Measurements from ENCODE around the gene GLT1D1. TPM values are rescaled to one million over a fixed set of nuclear protein-coding genes. Genes with fewer than 3 reads are reported as not detected.

Gene GLT1D1
- total RNA-seq, 1 experiment from 2014 or later: not detected

GRCh38 chr12:128911861-128912260 is 58.6 kb downstream of the GLT1D1 start:
- POLR2A ChIA-PET: no interaction called here
- no peak overlapping the region for H3K27ac ChIP-seq (ENCODE audit: low read depth, low read length)
- no peak overlapping the region for H3K9ac ChIP-seq (ENCODE audit: low read length)
- H3K79me2 ChIP-seq (ENCODE audit: insufficient read depth, low read length): no peaks in the 10 kb centered on the region
- CTCF ChIA-PET: no interaction called here
- no peak for DNase-seq (ENCODE audit: low read depth, low spot score)
- no peaks in the 10 kb centered on the region for H3K4me1 ChIP-seq (ENCODE audit: control insufficient read depth in 1 of 2, insufficient read depth in 2 of 2, low read length in 2 of 2)
- no peak overlapping the region for H3K4me3 ChIP-seq (replicated peaks in 1 of 2; ENCODE audit: low read depth in 1 of 2, low read length in 2 of 2)
- H3K9me2 ChIP-seq (ENCODE audit: insufficient read depth): no peaks in the 10 kb centered on the region
- no peaks in the 10 kb centered on the region for H3K36me3 ChIP-seq (ENCODE audit: control insufficient read depth in 1 of 2, insufficient read depth in 2 of 2, low read length in 2 of 2)
- no peaks in the 10 kb centered on the region for H3K27me3 ChIP-seq (ENCODE audit: insufficient read depth, low read length)
- H2AFZ ChIP-seq (ENCODE audit: low read depth, low read length, poor library complexity, severe bottlenecking): no peak overlapping the region
- no peaks in the 10 kb centered on the region for H4K20me1 ChIP-seq (ENCODE audit: insufficient read depth)
- ATAC-seq: no peak
- TF ChIP-seq CEBPB (IDR thresholded peaks at IDR 0.05; ENCODE audit: low read depth): no peak
- TF ChIP-seq YY1 (IDR thresholded peaks at IDR 0.05; ENCODE audit: extremely low read depth, insufficient replicate concordance, low read depth, low read length): no peak
- TF ChIP-seq MAX (IDR thresholded peaks at IDR 0.05): no peak
- TF ChIP-seq ZFX (IDR thresholded peaks at IDR 0.05): no peak
- TF ChIP-seq ZNF274 (IDR thresholded peaks at IDR 0.05; ENCODE audit: low read depth, low read length): no peak
- no peak for TF ChIP-seq POLR2A (IDR thresholded peaks at IDR 0.05; ENCODE audit: borderline replicate concordance, extremely low read depth, insufficient read depth, insufficient read length)
- no peak for TF ChIP-seq TCF7L2 (IDR thresholded peaks at IDR 0.05; ENCODE audit: borderline replicate concordance, extremely low read depth, insufficient read depth, insufficient read length)
- TF ChIP-seq SRF (IDR thresholded peaks at IDR 0.05; ENCODE audit: low read depth): no peak
- intact Hi-C loops (cut with micrococcal nuclease): no loop called here
- RAD21 ChIA-PET (ENCODE audit: low non-redundant PET in 1 of 2, low total read pairs in 2 of 2, uncharacterized antibody in 2 of 2, unreplicated experiment in 2 of 2): no interaction called here
- BruUV-seq (replicated peaks): no TSS peak
- no peaks in the 10 kb centered on the region for H3K9me3 ChIP-seq (ENCODE audit: control insufficient read depth in 1 of 2, insufficient read depth in 1 of 2, low read depth in 1 of 2, low read length in 2 of 2)
- H3K4me2 ChIP-seq (ENCODE audit: low read length): no peak overlapping the region

DNA sequence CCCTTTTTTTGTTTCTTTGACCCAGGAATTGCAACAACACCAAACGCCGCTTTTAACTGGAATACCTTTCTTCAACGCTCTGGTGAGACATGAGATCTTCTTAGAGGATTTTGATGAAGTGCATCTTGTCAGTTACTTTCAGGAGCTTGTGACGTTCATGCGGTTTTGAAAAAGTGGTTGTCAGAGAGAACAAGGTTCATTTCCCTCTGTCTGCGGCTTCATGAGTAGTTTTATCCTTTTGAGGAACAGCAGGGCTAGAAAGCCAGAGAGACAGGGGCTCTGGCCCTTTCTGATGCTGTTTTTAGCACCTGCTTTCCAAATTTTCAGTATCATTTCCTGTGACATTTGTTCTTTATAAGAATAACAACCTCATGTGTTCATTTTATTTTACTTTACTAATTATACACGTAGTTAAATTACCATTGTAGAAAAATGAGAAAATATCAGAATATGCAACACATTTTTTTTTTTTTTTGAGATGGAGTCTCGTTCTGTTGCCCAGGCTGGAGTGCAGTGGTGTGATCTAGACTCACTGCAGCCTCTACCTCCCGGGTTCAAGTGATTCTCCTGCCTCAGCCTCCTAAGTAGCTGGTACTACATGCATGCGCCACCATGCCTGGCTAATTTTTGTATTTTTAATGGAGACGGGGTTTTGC is 61.8 kb downstream of the GLT1D1 start:
- Histone ChIP-seq H3K27ac (ENCODE audit: low read depth, low read length) (no peak overlapping the region), H3K9me2 (ENCODE audit: insufficient read depth) (no peaks in the 10 kb centered on the region), H3K4me3 (replicated peaks in 1 of 2; ENCODE audit: low read depth in 1 of 2, low read length in 2 of 2) (no peak overlapping the region), H3K27me3 (ENCODE audit: insufficient read depth, low read length) (no peaks in the 10 kb centered on the region), H3K9ac (ENCODE audit: low read length) (no peak overlapping the region), H3K4me1 (ENCODE audit: control insufficient read depth in 1 of 2, insufficient read depth in 2 of 2, low read length in 2 of 2) (no peaks in the 10 kb centered on the region), H3K36me3 (ENCODE audit: control insufficient read depth in 1 of 2, insufficient read depth in 2 of 2, low read length in 2 of 2) (no peaks in the 10 kb centered on the region), H4K20me1 (ENCODE audit: insufficient read depth) (no peaks in the 10 kb centered on the region), H3K79me2 (ENCODE audit: insufficient read depth, low read length) (no peaks in the 10 kb centered on the region), H2AFZ (ENCODE audit: low read depth, low read length, poor library complexity, severe bottlenecking) (no peak overlapping the region), H3K9me3 (ENCODE audit: control insufficient read depth in 1 of 2, insufficient read depth in 1 of 2, low read depth in 1 of 2, low read length in 2 of 2) (no peaks in the 10 kb centered on the region), H3K4me2 (ENCODE audit: low read length) (no peak overlapping the region)
- ChIA-PET CTCF (no interaction called here), RAD21 (ENCODE audit: low non-redundant PET in 1 of 2, low total read pairs in 2 of 2, uncharacterized antibody in 2 of 2, unreplicated experiment in 2 of 2) (no interaction called here), POLR2A (no interaction called here)
- no peak for ATAC-seq
- BruUV-seq (replicated peaks): no TSS peak
- no peak for DNase-seq (ENCODE audit: low read depth, low spot score)
- intact Hi-C loops (cut with micrococcal nuclease): no loop called here
- TF ChIP-seq ELF1 (IDR thresholded peaks at IDR 0.05; ENCODE audit: borderline replicate concordance, low read depth) (no peak), SP1 (IDR thresholded peaks at IDR 0.05; ENCODE audit: low read depth) (no peak), CEBPB (IDR thresholded peaks at IDR 0.05; ENCODE audit: low read depth) (no peak), ZFX (IDR thresholded peaks at IDR 0.05) (no peak), EGR1 (IDR thresholded peaks at IDR 0.05; ENCODE audit: low read depth) (no peak), TCF7L2 (IDR thresholded peaks at IDR 0.05; ENCODE audit: borderline replicate concordance, extremely low read depth, insufficient read depth, insufficient read length) (no peak), REST (IDR thresholded peaks at IDR 0.05; ENCODE audit: low read depth) (no peak), ZBTB33 (IDR thresholded peaks at IDR 0.05; ENCODE audit: extremely low read depth, insufficient replicate concordance, low read length) (no peak)
